GM21737 (cell line): Measurements from ENCODE around the gene NOL11.
"Not testable (repeated sequence)": the region's sequence is repeated elsewhere in the genome, so short reads cannot be mapped to it uniquely, and the experiment has no call there.

ENCODE experiments used
- ATAC-seq: cut with Tn5 transposase; IDR thresholded peaks from one replicate; pipeline ENCODE4 v1.9.1; 2021; ENCODE audit warnings: mild to moderate bottlenecking, moderate library complexity; ENCODE audit not compliant: unreplicated experiment

The NOL11 gene

DNA sequence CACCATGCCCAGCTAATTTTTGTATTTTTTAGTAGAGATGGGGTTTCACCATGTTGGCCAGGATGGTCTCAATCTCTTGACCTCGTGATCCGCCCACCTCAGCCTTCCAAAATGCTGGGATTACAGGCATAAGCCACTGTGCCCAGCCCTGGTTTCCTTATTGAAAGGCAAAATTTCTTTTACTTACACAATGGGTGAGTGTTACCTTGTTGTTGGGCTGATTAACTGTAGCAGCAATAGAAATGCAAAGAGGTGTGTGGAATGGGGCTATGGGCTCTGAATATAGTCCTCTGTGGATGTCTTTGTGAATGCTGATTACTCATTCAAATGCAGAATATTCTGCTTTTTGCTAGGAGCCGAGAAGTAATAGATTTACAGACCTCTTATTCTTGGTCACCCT is 34.4 kb downstream of the NOL11 start:
- not testable (repeated sequence) for ATAC-seq

DNA sequence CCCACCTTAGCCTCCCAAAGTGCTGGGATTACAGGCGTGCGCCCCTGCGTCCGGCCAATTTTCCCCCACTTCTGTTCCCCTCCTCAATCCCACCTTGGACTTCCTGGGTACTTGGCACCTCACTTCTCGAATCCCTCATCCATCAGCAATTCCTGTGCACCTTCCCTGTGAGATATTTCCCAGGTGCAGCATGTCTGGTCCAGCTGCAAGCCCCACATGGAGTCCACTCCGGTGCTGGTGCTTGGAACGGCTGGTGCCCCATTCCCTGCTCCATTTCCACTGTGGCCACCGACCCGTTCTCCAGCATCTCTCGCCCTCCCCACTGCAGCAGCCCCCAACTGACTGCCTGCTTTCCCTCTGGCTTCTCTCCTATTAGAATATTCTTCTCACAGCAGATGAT is 35.3 kb downstream of the NOL11 start:
- ATAC-seq, result no peak

DNA sequence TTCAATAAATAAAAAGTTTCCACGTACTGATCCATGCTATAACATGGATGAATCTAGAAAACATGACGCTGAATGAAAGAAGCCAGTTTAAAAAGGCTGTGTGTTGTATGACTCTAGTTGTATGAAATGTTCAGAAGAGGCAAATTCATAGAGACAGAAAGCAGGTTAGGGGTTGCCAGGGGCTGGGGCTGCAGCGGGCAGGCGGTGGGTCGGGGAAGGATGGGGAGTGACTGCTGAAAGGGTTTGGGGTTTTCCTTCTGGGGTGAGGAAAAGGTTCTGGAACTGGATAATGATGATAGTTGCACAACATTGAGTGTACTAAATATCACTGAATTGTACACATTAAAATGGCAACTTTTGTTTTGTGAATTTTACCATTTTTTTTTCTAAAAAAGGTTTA is 36.3 kb downstream of the NOL11 start:
- ATAC-seq, result no peak

DNA sequence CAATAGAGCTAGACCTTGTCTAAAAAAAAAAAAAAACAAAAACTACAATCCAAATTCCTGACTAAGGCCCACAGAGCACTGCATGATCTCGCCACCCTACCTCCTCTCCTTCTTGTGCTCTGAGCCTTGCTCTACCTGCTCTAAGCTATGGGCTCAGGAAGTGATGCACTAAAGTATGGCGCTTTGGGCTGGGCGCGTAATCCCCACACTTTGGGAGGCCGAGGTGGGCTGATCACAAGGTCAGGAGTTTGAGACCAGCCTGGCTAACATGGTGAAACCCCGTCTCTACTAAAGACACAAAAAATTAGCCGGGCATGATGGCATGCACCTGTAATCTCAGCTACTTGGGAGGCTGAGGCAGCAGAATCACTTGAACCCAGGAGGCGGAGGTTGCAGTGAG is 37.0 kb downstream of the NOL11 start:
- not testable (repeated sequence) for ATAC-seq

DNA sequence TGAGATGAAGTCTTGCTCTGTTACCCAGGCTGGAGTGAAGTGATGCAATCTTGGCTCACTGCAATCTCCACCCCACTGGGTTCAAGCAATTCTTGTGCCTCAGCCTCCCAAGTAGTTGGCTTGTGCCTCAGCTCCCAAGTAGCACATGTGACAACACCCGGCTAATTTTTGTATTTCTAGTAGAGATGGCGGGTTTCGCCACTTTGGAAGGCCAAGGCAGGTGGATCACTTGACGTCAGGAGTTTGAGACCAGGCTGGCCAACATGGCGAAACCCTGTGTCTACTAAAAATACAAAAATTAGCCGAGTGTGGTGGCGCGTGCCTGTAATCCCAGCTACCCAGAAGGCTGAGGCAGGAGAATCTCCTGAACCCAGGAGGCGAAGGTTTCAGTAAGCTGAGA is 39.0 kb downstream of the NOL11 start:
- ATAC-seq, result not testable (repeated sequence)

DNA sequence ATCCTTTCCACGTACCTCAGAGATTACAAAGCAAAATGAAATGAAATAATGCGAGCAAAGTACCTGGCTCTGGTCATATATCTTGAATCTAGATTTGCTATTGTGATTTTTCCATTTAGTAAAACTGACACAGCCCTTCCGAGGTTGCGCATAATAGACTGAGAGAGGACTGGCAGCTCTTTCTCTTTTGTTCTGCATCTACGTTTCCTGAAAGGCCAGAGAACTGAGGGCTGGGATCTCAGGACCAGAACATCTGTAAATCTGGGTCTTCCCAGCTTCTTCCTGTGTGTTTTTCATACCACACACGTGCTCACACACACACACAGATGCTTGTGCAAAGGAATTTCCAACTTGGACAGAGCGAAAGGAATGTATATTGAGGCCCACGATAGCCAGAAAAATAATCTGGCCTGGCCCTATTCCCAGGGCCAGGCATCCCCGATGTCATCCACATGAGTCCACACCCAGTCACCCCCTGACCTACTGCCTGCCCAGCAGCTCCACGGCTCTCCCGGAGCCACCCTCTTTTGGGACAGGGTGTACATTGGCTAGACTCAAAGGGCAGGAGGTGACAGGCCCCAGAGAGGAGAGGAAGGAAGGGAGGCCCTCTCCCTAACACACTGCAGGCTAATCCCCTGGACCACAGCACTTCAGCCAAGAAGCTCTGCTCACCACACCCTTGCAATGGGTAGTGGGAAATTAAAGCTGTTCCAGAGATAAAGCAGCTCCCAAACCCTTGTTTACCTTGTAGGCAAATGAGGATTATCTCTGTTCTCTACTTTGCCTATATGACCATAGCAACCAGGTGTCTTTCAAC is 41.8 kb downstream of the NOL11 start:
- no peak for ATAC-seq

DNA sequence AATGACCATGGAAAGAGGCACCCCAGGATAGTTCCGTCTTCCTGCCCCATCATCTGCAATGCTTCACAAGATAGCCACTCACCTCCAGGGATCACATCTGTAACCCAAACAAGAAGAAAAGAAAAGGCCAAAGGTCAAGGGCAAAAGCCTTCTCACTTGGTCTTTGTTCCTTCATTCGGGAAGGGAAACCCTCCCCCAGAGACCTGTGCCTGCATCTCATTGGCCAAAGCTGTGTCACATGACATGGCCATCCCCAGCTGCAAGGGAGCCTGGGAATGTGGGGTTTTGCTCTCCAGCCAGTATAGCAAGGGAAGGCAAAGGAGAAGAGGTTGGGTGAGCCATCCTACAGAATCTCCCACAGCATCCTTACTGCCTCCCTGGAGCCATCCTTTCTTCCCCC is 47.9 kb downstream of the NOL11 start:
- ATAC-seq, result no peak

DNA sequence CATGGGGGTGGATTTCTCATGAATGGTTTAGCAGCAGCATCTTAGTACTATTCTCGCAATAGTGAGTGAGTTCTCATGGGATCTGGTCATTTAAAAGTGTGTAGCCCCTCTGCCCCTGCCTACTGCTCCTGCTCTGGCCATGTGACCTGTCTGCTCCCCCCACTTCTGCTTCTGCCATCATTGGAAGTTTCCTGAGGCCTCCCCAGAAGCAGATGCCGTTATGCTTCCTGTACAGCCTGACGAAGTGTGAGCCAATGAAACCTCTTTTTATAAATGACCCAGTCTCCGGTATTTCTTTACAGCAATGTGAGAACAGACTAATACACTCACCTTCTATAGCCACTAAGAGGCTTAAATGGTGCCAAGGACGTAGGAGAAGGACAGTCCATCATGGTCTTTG is 51.5 kb downstream of the NOL11 start:
- ATAC-seq, result no peak

DNA sequence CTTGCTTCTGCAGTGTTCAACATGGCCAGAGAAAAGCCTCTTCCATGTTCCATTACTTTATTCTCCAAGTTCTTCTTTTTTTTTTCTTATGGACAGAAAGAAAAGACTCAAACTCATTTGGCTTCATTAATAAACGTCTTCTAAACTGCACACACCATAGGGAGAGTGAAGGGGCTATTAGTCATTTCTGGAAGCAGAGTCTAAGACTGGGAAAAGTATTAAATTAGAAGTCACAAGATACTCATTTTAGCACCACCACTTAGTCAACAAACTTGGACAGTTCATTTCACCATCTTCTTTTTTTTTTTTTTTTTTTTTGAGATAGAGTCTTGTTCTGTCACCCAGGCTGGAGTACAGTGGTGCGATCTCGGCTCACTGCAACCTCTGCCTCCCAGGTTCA is 52.8 kb downstream of the NOL11 start:
- ATAC-seq, result no peak

DNA sequence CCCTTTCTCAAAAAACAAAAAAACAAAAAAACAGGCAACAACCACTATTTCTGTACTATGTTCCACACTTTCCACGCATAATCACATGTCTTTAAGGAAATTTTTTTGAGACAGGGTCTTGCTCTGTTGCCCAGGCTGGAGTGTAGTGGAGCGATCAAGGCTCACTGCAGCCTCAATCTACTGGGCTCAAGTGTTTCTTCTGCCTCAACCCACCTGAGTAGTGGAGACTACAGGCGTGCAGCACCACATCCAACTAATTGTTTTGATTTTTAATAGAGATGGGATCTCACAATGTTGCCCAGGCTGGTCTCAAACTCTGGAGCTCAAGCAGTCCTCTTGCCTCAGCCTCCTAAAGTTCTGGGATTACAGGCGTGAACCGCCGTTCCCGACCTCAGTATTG is 54.9 kb downstream of the NOL11 start:
- ATAC-seq, result no peak

DNA sequence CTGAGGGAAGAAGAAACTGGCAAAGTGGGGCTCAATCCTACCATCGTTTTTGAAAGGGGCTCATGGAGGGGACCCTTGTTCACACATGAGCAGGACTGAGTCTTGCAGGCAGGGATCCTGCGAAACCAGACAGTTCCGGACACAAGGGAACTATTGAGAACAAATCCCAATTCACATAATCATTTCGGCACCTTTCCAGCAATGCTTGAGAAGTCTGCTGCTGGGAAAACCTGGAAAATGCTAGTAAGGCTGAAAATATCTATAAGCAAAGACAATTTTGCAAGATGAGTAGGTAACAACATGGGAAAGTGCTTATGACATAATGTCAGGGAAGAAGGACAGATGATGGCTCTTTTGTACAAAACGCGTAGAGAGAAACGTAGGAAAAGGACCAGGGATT is 55.5 kb downstream of the NOL11 start:
- no peak for ATAC-seq

DNA sequence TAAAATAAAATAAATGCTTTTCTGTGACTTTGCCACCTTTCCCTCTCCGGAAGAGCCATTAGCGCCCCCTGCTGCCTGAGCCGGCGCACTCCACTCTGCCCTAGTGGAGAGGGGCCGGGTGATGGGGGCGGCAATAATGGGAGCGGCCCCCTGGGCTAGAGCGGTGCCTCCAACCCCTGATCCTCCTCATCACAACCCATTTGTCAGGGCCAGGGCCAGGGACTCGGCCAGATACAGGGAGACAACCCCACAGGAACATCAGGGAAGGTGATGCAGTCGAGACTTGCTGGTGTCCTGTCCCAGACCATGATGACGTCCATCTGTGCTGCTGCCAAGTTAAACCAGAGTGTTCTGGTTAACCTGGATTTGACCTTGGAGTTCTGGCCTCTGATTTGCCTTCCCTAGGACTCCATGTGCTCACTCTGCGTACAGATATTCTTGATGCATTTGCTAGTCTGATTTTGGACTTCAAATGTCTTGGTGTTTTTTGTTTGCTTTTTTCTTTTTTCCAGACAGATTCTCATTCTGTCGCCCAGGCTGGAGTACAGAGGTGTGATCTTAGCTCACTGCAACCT is 61.4 kb downstream of the NOL11 start:
- ATAC-seq, result no peak

DNA sequence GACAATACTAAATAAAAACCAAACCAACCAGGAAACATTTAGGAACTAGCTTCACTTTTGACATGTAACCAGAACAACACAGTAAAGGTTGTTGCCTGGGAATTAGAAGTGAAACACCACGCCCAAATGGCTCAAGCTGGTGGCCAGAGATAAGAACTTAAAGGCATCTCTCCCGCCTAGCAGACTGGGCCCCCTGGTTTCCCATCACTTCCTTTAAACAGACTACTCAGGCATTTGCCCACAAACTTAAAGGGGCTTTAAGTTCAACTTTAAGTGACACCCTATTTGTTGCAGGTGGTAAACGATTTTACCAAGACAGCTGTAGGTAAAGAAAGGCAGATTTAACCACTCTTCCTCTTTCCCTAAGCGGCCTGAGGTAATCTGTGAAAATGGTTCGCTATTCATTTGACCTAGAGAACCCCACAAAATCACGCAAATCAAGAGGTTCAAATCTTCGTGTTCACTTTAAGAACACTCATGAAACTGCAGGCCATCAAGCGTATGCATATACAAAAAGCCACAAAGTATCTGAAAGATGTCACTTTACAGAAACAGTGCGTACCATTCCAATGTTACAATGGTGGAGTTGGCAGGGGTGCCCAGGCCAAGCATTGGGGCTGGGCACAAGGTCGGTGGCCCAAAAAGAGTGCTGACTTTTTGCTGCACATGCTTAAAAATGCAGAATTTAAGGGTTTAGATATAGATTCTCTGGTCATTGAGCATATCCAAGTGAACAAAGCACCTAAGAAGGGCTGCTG is 66.8 kb downstream of the NOL11 start:
- no peak for ATAC-seq

DNA sequence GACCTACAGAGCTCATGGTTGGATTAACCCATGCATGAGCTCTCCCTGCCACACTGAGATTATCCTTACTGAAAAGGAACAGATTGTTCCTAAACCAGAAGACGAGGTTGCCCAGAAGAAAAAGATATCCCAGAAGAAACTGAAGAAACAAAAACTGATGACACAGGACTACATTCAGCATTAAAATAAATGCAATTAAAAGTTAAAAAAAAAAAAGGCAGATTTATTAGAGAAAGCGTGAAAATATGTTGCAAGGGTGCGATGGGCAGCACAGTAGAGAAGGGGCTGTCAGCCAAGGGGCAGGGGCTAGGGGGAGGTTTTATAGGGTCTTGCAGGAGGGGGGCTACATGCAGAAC is 67.4 kb downstream of the NOL11 start:
- no peak for ATAC-seq

DNA sequence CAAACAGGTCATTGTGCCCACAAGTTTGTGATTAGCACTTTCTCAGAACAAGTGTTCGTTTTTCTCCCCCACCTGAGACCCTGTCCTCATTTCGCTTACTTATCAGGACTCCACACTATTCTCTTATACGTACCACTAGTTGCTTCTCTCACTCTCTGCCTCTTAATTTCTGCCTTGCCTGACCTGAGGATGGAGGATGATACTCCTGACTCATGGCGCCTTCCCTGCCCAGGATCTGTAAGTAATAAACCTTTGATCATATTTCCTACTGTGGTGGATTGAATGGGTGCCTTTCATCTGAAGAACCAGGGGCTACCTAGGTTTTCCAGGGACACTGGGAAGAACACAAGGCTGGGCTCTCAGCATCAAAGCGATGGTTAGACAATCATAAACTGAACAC is 67.8 kb downstream of the NOL11 start:
- ATAC-seq, result no peak
